GM19452 (cell line): ENCODE measurements around the gene HSD11B1.

Experiments
- ATAC-seq: cut with Tn5 transposase; IDR thresholded peaks from one replicate; pipeline ENCODE4 v1.9.1; 2021; ENCODE audit not compliant: unreplicated experiment

Gene HSD11B1

DNA sequence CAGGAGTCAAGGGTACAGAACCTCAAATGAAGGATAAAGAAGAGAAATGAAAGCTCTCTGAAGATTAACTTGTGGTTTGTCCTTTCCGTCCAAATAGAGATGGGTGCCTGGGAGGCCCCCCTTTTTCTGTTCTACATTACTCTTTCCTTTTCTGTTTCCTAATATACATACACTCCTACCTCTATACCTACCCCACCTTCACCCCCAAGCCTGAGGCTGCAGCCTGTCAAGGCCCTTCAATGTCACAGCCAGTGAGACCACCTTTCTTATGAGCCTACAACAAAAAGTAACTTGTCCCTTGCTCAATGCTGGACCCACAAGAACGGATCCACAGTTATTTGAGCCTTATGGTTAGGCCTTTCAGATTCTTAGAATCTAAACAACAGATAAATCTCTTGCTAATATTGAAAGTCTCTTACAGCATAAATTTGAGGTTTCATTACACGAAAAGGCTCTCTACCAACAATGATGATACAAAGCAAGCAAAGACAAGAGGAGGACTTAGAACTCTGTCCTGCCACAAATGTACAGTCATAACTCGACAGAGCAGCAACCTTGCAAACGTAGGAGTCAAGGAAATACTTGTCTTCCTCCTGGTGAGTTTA lies 47.1 kb downstream of the HSD11B1 start:
- ATAC-seq, result peak; percentile 46

DNA sequence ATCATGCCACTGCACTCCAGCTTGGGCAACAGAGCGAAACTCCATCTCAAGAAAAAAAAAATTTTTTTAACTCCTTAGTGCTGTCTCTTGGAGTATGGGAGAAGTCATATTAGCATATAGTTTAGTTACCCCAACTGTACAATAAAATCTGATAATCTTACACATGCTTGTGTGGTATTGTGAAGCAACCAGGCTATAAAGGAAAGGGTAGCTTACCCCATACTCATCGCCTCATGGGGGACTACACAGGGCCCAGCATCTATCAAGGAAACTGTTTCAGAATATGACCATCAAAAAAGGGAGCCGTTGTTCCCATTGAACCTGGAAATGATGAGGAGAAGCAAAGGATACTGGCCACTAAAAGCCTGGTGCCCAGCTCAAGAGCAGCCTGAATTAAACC lies 48.2 kb downstream of the HSD11B1 start:
- no peak for ATAC-seq

GRCh38 chr1:209755256-209755655 lies 50.6 kb downstream of the HSD11B1 start:
- no peak for ATAC-seq

DNA sequence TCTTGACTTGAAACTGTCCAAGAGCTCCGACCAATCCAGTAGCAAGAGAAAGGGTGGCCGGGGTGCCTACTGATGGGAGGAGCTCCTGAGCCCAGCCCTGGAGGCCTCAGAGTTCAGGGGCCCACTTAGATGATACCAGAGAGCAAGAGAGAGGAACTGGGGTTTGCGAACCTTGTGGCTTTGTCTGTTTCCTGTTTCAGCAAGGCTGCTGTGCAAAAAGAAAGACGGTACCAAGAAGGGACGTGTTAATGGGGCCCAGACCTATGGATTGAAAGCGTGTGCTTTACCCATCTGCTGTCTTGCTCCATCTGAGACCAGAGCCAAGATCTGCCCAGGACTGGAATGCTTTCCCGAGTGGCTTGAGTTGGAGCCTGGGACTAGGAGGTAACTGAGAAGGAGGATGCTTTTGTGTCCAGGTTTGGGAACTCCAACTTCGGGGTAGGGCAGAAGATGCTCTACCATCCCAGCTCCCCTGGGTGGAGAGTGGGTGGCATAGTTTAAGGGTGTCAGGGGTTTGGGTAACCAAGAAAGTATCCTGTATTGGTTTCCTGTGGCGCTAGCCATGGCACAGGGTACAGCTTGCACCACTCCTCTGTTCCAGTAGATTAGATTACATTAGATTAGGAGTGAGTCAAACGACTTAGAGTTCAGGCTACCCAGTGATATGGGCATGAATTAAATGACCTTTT lies 51.4 kb downstream of the HSD11B1 start, which contains the start of gene TRAF3IP3:
TSS of gene TRAF3IP3 (plus strand) at position 128 of the 689 bp plus-strand sequence. CDS start 3,987 bp downstream, outside the sequence.
- peak; percentile 66 for ATAC-seq

DNA sequence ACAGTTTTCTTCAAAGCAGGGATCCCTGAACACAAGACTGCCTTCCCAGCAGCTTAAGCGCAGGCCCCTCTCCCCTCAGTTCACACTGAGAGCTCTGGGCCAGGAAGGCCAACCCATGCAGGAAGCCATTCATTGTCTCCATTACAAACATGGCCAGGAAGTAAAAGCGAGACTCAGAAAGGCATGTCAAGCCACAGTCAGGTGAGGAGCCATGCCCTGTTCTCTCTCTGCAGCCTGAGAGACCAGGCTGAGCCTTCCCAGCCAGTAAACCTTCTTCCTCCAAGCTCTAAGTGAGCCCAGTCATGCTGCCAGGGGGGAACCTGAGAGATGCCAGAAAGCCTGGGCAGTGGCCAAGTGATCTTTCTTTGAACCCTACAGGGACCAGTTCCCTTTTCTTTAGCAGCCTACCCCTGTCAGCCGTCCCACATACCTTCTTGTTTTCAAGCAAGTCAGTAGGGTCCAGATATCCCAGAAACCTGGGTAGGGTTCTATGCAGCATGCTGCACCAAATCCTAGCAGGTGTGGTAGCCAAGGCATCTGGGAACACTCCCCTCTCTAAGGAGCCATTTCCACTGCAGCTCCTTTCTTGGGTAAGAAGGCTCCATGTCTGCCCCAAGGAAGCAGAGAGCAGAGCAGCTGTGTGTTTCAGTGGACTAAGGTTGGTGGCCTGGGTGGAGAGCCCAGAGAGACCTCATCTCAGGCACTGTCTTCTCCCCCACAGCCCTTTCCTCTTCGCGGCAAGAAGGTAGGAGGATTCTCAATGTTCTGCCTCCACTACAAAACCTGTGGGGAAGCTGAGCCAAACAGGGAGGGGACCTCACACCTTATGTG lies 52.2 kb downstream of the HSD11B1 start:
- ATAC-seq, result peak; percentile 29

GRCh38 chr1:209758400-209758799 lies 53.8 kb downstream of the HSD11B1 start:
- no peak for ATAC-seq

GRCh38 chr1:209759829-209760359 lies 55.2 kb downstream of the HSD11B1 start:
- ATAC-seq, result no peak

DNA sequence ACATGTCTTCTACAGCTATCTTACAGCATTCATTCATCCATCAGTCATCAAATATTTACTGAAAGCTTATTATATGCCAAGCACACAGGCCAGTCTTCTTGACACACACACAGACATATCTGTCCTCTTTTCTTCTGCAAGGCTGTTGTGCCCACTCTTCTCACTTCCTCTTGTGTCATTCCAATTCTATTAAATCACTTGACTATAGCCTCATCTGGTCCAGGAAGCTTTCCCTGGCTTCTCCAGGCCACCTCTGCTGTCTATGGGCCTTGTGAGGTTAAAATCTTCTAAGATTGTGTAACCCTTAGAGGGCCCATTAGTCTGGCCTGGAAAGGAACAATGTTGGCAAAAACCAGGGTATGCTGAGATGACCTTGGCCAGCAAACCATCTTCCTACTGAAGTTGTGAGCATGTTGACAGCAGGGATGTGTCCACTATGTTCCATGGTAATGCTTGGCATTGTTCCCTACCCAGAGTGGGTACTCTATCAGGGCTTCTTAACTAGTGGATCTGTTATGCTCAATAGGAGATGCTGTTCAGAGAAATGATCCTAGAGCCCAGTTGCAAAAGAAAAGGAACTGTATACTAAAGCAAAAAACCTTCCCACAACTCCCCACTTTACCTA lies 56.5 kb downstream of the HSD11B1 start:
- ATAC-seq, result no peak

DNA sequence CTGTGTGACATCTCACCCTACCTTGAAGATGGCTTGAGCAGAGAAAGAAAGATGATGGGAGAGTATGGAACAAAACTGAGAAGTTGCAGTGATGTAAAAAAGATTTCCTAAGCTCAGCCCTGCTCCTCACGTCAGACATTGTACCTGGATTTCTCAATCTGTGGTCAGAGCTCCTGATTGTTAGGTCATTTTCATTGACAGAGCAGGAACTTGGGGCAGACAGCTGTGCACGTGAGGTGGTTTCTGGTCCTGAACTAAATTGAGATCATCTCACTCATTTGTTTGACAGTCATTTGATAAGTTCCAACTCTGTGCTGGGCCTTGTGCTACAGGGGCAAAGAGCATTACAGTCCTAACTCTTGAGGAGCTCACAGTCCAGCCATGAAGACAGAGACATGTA lies 61.4 kb downstream of the HSD11B1 start:
- ATAC-seq, result no peak

- no peak for ATAC-seq
These were observed 62.5 kb downstream of the HSD11B1 start for GRCh38 chr1:209767096-209767495.

DNA sequence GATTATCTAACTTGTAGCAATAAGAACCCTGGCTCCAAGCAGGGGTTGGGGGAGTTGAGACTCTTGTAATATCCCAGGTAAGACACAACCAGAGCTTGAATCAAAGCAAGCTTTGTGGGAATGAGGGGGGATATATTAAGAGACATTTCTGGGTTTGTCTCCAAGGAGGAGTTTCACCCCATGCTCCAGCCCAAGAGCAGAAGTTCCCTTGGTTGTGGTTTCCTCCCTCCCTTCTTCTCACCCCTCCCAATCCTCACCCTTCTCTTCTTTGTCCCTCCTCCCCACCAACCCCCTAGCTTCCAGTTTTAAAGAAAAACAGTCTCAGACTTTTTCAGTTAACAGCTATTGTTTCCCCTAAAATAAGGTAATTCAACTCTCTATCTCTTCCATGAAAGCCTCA lies 63.1 kb downstream of the HSD11B1 start:
- ATAC-seq, result no peak

DNA sequence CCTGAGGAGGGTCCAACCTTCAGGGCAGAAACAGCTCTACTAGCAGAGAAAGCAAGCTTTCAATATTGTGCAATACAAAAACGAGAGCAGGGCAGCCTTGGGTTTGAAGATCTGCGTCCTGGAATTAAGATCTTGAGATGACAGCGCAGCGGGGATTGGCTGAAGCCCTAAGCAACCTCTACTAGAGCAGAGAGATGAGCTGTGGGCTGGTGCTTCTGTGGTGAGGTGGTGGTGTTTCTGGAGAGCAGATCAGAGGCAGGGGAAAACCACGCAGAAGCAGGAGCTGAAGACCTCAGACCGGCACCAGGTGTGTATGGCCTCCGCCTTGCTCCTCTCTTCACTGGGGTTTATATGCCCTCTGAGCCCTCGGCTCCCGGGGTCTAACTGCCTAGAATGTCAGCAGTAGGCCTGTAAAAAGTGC lies 63.7 kb downstream of the HSD11B1 start:
- peak; percentile 83 for ATAC-seq

GRCh38 chr1:209769171-209769904 lies 64.7 kb downstream of the HSD11B1 start:
- peak; percentile 74 for ATAC-seq

- ATAC-seq, result no peak
These were observed 65.3 kb downstream of the HSD11B1 start for GRCh38 chr1:209769971-209770370.

- ATAC-seq, result no peak
These were observed 66.2 kb downstream of the HSD11B1 start for GRCh38 chr1:209770636-209771415.

- ATAC-seq, result no peak
These were observed 67.5 kb downstream of the HSD11B1 start for GRCh38 chr1:209772126-209772525.

GRCh38 chr1:209774592-209774991 lies 69.9 kb downstream of the HSD11B1 start:
- ATAC-seq, result peak; percentile 55

- no peak for ATAC-seq
These were observed 71.0 kb downstream of the HSD11B1 start for GRCh38 chr1:209775678-209776077.

DNA sequence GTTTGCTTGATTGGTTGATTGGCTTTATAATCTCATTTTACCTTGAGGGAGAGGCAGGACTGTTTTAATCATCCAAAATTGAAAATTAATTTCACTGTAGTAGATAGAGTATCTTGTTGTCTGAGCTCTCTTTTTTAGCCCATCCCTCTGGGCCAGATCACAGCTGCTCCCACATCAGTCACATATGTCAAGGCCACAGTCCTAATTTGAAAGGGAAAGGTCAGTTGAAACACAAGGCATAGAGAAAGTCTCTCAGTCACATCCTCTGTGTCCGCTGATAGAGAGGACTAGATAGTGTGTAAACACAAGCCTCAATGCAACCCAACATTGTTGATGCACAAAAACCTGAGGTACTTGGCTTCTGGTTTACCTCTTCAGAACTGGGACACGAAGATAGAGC lies 72.9 kb downstream of the HSD11B1 start:
- no peak for ATAC-seq

DNA sequence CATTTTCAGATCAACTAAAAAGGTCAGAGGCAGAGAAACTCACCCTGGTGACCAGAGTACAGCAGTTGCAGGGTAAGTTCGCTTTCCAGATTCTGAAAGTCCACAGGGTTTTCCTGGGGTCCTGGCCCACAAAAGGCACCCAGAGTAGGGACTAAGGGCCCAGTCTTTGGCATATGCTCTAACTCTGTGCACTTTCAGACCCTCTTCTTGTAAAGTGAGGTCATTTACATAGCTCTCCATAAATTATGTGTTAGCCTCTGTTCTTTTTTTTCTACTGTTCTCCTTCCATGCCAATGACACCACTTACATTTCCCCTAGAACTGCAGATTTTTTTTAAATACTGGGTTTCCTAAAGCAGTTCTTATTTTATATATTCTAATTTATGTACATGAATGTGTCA lies 73.5 kb downstream of the HSD11B1 start:
- ATAC-seq, result no peak
